HG02885 (cell line): ENCODE results near the gene R3HDM2.
"Not testable (repeated sequence)": the region's sequence is repeated elsewhere in the genome, so short reads cannot be mapped to it uniquely, and the experiment has no call there.

Source experiments
- ATAC-seq: cut with Tn5 transposase; IDR thresholded peaks from one replicate; pipeline ENCODE4 v1.9.1; 2021; ENCODE audit warnings: mild to moderate bottlenecking; ENCODE audit not compliant: unreplicated experiment, poor library complexity

The R3HDM2 gene

GRCh38 chr12:57278465-57279381 lies 152.1 kb downstream of the R3HDM2 start:
- no peak for ATAC-seq

GRCh38 chr12:57276935-57277563 lies 153.8 kb downstream of the R3HDM2 start:
- no peak for ATAC-seq

GRCh38 chr12:57276233-57276632 lies 154.6 kb downstream of the R3HDM2 start:
- not testable (repeated sequence) for ATAC-seq

- no peak for ATAC-seq
Observed at GRCh38 chr12:57273516-57273915, 157.3 kb downstream of the R3HDM2 start.

- no peak for ATAC-seq
Observed at GRCh38 chr12:57272337-57273151, 158.3 kb downstream of the R3HDM2 start.

- ATAC-seq: no peak
Observed at GRCh38 chr12:57270966-57271470, 159.8 kb downstream of the R3HDM2 start.

GRCh38 chr12:57268264-57268663 lies 162.6 kb downstream of the R3HDM2 start:
- no peak for ATAC-seq

GRCh38 chr12:57266681-57267080 lies 164.2 kb downstream of the R3HDM2 start:
- ATAC-seq: no peak

GRCh38 chr12:57263096-57263495 lies 167.7 kb downstream of the R3HDM2 start:
- ATAC-seq: no peak

GRCh38 chr12:57262126-57262822 lies 168.6 kb downstream of the R3HDM2 start:
- no peak for ATAC-seq

- no peak for ATAC-seq
Observed at GRCh38 chr12:57261428-57261865, 169.4 kb downstream of the R3HDM2 start.

- no peak for ATAC-seq
Observed at GRCh38 chr12:57260366-57260765, 170.5 kb downstream of the R3HDM2 start.

- ATAC-seq: no peak
Observed at GRCh38 chr12:57258977-57259970, 171.6 kb downstream of the R3HDM2 start.

- no peak for ATAC-seq
Observed at GRCh38 chr12:57255916-57256315, 174.9 kb downstream of the R3HDM2 start.

- ATAC-seq: no peak
Observed at GRCh38 chr12:57254506-57255280, 176.2 kb downstream of the R3HDM2 start.

GRCh38 chr12:57250956-57251355 lies 179.9 kb downstream of the R3HDM2 start, which contains the start of gene STAC3:
Gene STAC3, minus strand, starts transcription at chr12:57251187. Its CDS starts 1,551 bp downstream, at chr12:57249636.
- no peak for ATAC-seq

- ATAC-seq: no peak
Observed at GRCh38 chr12:57250541-57250940, 180.3 kb downstream of the R3HDM2 start.
